Nephron progenitor cell (in vitro differentiated cells): ENCODE data around the gene LITAF.
"Not testable (repeated sequence)": the region's sequence is repeated elsewhere in the genome, so short reads cannot be mapped to it uniquely, and the experiment has no call there.

Experiments used
- DNase-seq: peaks from one replicate; pipeline ENCODE4 v3.0.0; 2021
- H3K27ac Mint-ChIP-seq: 2 replicates; pipeline ENCODE4 v1.8.0; 2021; ENCODE audit warnings: mild to moderate bottlenecking, moderate library complexity, mixed read lengths
- H3K27me3 Mint-ChIP-seq: 2 replicates; pipeline ENCODE4 v1.8.0; 2021; ENCODE audit warnings: mild to moderate bottlenecking, low read depth, mixed read lengths; ENCODE audit not compliant: poor library complexity
- H3K36me3 Mint-ChIP-seq: 2 replicates; pipeline ENCODE4 v1.8.0; 2021; ENCODE audit warnings: low read depth, mixed read lengths
- H3K4me1 Mint-ChIP-seq: 2 replicates; pipeline ENCODE4 v1.8.0; 2021; ENCODE audit warnings: mixed read lengths
- H3K4me3 Mint-ChIP-seq: 2 replicates; pipeline ENCODE4 v1.8.0; 2021; ENCODE audit warnings: mild to moderate bottlenecking, moderate library complexity, mixed read lengths
- H3K9me3 Mint-ChIP-seq: 2 replicates; pipeline ENCODE4 v1.8.0; 2021; ENCODE audit warnings: mild to moderate bottlenecking, moderate library complexity, mixed read lengths
- CTCF ChIP-seq: fragments of 200-600 bp; sonication (generic); IDR thresholded peaks from 2 replicates; pipeline ENCODE4 v1.5.0; 2021; ENCODE audit warnings: antibody characterized with exemption

Gene LITAF

GRCh38 chr16:11605564-11605886, 18.8 kb upstream of the LITAF start:
- H3K27ac Mint-ChIP-seq, result peak overlapping the region; percentile 33
- H3K36me3 Mint-ChIP-seq, result no peaks in the 10 kb centered on the region
- H3K4me1 Mint-ChIP-seq, result peaks cover 55% of the 10 kb centered on the region
- DNase-seq, result no peak
- no peaks in the 10 kb centered on the region for H3K9me3 Mint-ChIP-seq
- peaks cover 18% of the 10 kb centered on the region for H3K27me3 Mint-ChIP-seq
- no peak for TF ChIP-seq CTCF
- no peak overlapping the region for H3K4me3 Mint-ChIP-seq

- Mint-ChIP-seq H3K4me3 (no peak overlapping the region), H3K4me1 (peaks cover 53% of the 10 kb centered on the region), H3K27ac (peak overlapping the region; percentile 82), H3K9me3 (no peaks in the 10 kb centered on the region), H3K27me3 (peaks cover 16% of the 10 kb centered on the region), H3K36me3 (no peaks in the 10 kb centered on the region)
- DNase-seq, result no peak
- TF ChIP-seq CTCF, result no peak
Measured at GRCh38 chr16:11604783-11605563, 18.3 kb upstream of the LITAF start.

GRCh38 chr16:11604296-11604695, 17.6 kb upstream of the LITAF start:
- Mint-ChIP-seq H3K27me3 (peaks cover 14% of the 10 kb centered on the region), H3K4me1 (peaks cover 52% of the 10 kb centered on the region)
- not testable (repeated sequence) for H3K9me3 Mint-ChIP-seq, DNase-seq, H3K36me3 Mint-ChIP-seq, H3K27ac Mint-ChIP-seq, H3K4me3 Mint-ChIP-seq

GRCh38 chr16:11603331-11603750, 16.6 kb upstream of the LITAF start:
- H3K4me3 Mint-ChIP-seq, result no peak overlapping the region
- DNase-seq, result no peak
- no peaks in the 10 kb centered on the region for H3K9me3 Mint-ChIP-seq
- H3K36me3 Mint-ChIP-seq, result no peaks in the 10 kb centered on the region
- peaks cover 45% of the 10 kb centered on the region for H3K4me1 Mint-ChIP-seq
- no peak for TF ChIP-seq CTCF
- peaks cover 13% of the 10 kb centered on the region for H3K27me3 Mint-ChIP-seq
- H3K27ac Mint-ChIP-seq, result no peak overlapping the region

- H3K27ac Mint-ChIP-seq, result no peak overlapping the region
- TF ChIP-seq CTCF, result no peak
- H3K36me3 Mint-ChIP-seq, result no peaks in the 10 kb centered on the region
- H3K27me3 Mint-ChIP-seq, result peaks cover 13% of the 10 kb centered on the region
- H3K9me3 Mint-ChIP-seq, result no peaks in the 10 kb centered on the region
- H3K4me1 Mint-ChIP-seq, result peaks cover 45% of the 10 kb centered on the region
- H3K4me3 Mint-ChIP-seq, result no peak overlapping the region
- DNase-seq, result no peak
Measured at GRCh38 chr16:11602321-11602720, 15.6 kb upstream of the LITAF start.

GRCh38 chr16:11601911-11602310, 15.2 kb upstream of the LITAF start:
- no peak for TF ChIP-seq CTCF
- DNase-seq, result no peak
- no peak overlapping the region for H3K27ac Mint-ChIP-seq
- peaks cover 49% of the 10 kb centered on the region for H3K4me1 Mint-ChIP-seq
- H3K9me3 Mint-ChIP-seq, result no peaks in the 10 kb centered on the region
- H3K4me3 Mint-ChIP-seq, result no peak overlapping the region
- no peaks in the 10 kb centered on the region for H3K36me3 Mint-ChIP-seq
- peaks cover 13% of the 10 kb centered on the region for H3K27me3 Mint-ChIP-seq
